ENCODE measurements around the gene GAA.

GRCh38 chr17:80119271-80119791, 17.9 kb downstream of the GAA start:
- TF ChIP-seq POLR2AphosphoS5 (IDR thresholded peaks at IDR 0.05; ENCODE audit: low read depth, low read length) (no peak), ATF3 (IDR thresholded peaks at IDR 0.05) (no peak), MAX (IDR thresholded peaks at IDR 0.05) (no peak)

All from HCT116 (cell line).